ENCODE data around the gene ATP13A4.

Gene ATP13A4

DNA sequence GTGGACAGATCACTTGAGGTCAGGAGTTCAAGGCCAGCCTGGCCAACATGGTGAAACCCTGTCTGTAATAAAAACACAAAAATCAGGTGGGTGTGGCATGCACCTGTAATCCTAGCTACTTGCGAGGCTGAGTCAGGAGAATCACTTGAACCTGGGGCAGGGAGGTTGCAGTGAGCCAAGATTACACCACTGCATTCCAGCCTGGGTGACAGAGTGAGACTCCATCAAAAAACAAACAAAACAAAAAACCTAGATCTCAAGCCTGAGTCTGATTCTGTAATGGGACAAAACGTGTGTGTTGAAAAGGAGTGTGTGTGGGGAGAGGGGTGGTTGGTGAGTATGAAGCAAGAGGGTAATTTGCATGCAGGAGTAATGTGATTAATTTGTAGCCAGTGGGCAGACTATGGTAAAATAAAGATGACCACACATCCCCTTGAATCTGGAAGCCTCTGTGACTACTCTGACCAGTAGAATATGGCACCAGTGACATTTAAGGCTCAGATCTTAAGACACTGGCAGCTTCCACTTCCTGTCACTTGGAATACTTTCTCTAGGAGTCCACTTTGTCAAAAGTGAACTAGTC is 19.9 kb upstream of the ATP13A4 start:
- DNase-seq (ENCODE audit: low read depth, low spot score), result no peak
- no peaks in the 10 kb centered on the region for H3K36me3 ChIP-seq (ENCODE audit: insufficient read depth, insufficient read length, low read length)
- H3K9me3 ChIP-seq (ENCODE audit: insufficient read depth, low read length), result no peaks in the 10 kb centered on the region
- TF ChIP-seq SUZ12 (IDR thresholded peaks at IDR 0.05; ENCODE audit: extremely low read depth, insufficient read depth, insufficient read length) (no peak), YY1 (IDR thresholded peaks at IDR 0.05; ENCODE audit: insufficient read depth, insufficient read length) (no peak), ZNF274 (IDR thresholded peaks at IDR 0.05; ENCODE audit: low read depth, low read length) (no peak)
- no peak overlapping the region for H3K4me3 ChIP-seq (ENCODE audit: insufficient read length, low read depth)
- H3K4me1 ChIP-seq (ENCODE audit: insufficient read depth, insufficient read length), result no peaks in the 10 kb centered on the region
- no peak overlapping the region for H3K9ac ChIP-seq (ENCODE audit: insufficient read length, low read depth)
- no peaks in the 10 kb centered on the region for H3K27me3 ChIP-seq (ENCODE audit: insufficient read depth, insufficient read length)

DNA sequence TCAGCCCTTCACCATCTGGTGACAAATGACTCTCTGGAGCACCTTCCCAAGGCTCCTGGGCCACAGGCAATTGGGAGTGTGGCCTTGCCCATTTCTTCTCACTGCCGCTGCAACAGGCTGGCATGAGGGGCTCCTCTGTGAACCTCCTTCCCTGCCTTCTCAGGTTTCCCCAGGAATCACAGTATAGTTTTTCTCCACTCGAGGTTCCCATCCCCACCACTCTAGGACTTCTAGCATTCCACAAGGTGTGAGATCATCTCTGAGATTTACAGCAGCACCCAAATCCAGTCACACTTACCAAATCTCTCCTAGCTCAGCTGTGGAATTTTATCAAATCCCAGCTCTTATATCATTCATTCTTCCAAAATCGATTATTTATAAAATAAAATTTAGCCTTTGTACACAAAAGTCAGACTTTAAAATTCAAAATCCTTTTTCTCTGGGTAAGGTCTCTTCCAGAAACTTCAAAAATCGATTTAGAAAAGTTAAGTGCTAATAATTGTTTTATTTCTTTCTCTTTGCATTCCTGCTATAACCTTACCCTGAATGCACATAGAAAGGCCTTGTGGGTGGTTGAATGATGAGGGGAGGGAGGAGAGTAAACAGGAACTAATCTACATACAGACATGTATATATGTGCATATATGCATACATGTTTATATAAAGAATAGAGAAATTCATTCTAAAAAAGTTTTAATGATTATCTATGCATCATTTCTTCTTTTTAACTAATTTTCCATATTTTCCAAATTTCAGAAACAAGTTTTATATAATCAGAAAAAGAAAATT is 18.9 kb upstream of the ATP13A4 start:
- no peak overlapping the region for H3K4me3 ChIP-seq (ENCODE audit: insufficient read length, low read depth)
- no peak overlapping the region for H3K9ac ChIP-seq (ENCODE audit: insufficient read length, low read depth)
- no peak for TF ChIP-seq SUZ12 (IDR thresholded peaks at IDR 0.05; ENCODE audit: extremely low read depth, insufficient read depth, insufficient read length)
- TF ChIP-seq YY1 (IDR thresholded peaks at IDR 0.05; ENCODE audit: insufficient read depth, insufficient read length), result no peak
- TF ChIP-seq ZNF274 (IDR thresholded peaks at IDR 0.05; ENCODE audit: low read depth, low read length), result no peak
- no peak for DNase-seq (ENCODE audit: low read depth, low spot score)
- no peaks in the 10 kb centered on the region for H3K4me1 ChIP-seq (ENCODE audit: insufficient read depth, insufficient read length)
- no peaks in the 10 kb centered on the region for H3K27me3 ChIP-seq (ENCODE audit: insufficient read depth, insufficient read length)
- no peaks in the 10 kb centered on the region for H3K9me3 ChIP-seq (ENCODE audit: insufficient read depth, low read length)
- no peaks in the 10 kb centered on the region for H3K36me3 ChIP-seq (ENCODE audit: insufficient read depth, insufficient read length, low read length)

- no peaks in the 10 kb centered on the region for H3K27me3 ChIP-seq (ENCODE audit: insufficient read depth, insufficient read length)
- H3K9me3 ChIP-seq (ENCODE audit: insufficient read depth, low read length), result no peaks in the 10 kb centered on the region
- no peak overlapping the region for H3K9ac ChIP-seq (ENCODE audit: insufficient read length, low read depth)
- TF ChIP-seq ZNF274 (IDR thresholded peaks at IDR 0.05; ENCODE audit: low read depth, low read length) (no peak), SUZ12 (IDR thresholded peaks at IDR 0.05; ENCODE audit: extremely low read depth, insufficient read depth, insufficient read length) (no peak), YY1 (IDR thresholded peaks at IDR 0.05; ENCODE audit: insufficient read depth, insufficient read length) (no peak)
- H3K4me3 ChIP-seq (ENCODE audit: insufficient read length, low read depth), result no peak overlapping the region
- peak; percentile 52 for DNase-seq (ENCODE audit: low read depth, low spot score)
- H3K4me1 ChIP-seq (ENCODE audit: insufficient read depth, insufficient read length), result no peaks in the 10 kb centered on the region
- H3K36me3 ChIP-seq (ENCODE audit: insufficient read depth, insufficient read length, low read length), result no peaks in the 10 kb centered on the region
These were observed 17.8 kb upstream of the ATP13A4 start for GRCh38 chr3:193572426-193572908.

- TF ChIP-seq YY1 (IDR thresholded peaks at IDR 0.05; ENCODE audit: insufficient read depth, insufficient read length) (no peak), ZNF274 (IDR thresholded peaks at IDR 0.05; ENCODE audit: low read depth, low read length) (no peak), SUZ12 (IDR thresholded peaks at IDR 0.05; ENCODE audit: extremely low read depth, insufficient read depth, insufficient read length) (no peak)
These were observed 14.4 kb upstream of the ATP13A4 start for GRCh38 chr3:193569119-193569518.

DNA sequence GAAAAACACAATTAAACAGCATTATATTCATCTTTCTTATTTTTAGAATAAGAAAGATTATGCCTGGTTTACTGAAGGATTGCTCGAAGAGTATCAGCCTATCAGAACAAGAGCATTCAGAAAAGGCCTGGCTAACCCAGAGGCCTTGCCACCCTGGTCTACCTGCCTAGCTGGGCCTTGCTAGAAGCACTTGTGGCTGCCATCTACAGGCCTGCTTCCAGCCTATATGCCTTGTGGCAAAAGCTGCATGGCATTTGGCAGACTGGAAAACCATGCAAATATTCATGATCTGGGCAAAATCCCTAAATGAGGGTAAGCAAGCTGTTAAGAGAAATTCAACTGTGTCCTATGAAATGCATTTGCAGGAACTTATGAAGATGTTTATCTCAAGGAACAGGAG is 9.3 kb upstream of the ATP13A4 start:
- TF ChIP-seq YY1 (IDR thresholded peaks at IDR 0.05; ENCODE audit: insufficient read depth, insufficient read length) (no peak), SUZ12 (IDR thresholded peaks at IDR 0.05; ENCODE audit: extremely low read depth, insufficient read depth, insufficient read length) (no peak), ZNF274 (IDR thresholded peaks at IDR 0.05; ENCODE audit: low read depth, low read length) (no peak)
- Histone ChIP-seq H3K4me3 (ENCODE audit: insufficient read length, low read depth) (no peak overlapping the region), H3K9me3 (ENCODE audit: insufficient read depth, low read length) (no peaks in the 10 kb centered on the region), H3K4me1 (ENCODE audit: insufficient read depth, insufficient read length) (no peaks in the 10 kb centered on the region), H3K27me3 (ENCODE audit: insufficient read depth, insufficient read length) (no peaks in the 10 kb centered on the region), H3K9ac (ENCODE audit: insufficient read length, low read depth) (no peak overlapping the region), H3K36me3 (ENCODE audit: insufficient read depth, insufficient read length, low read length) (no peaks in the 10 kb centered on the region)
- no peak for DNase-seq (ENCODE audit: low read depth, low spot score)

More at GRCh38 chr3:193569119-193569518, 14.4 kb upstream of the ATP13A4 start:
- no peaks in the 10 kb centered on the region for H3K9me3 ChIP-seq (ENCODE audit: insufficient read depth, low read length)
- no peaks in the 10 kb centered on the region for H3K27me3 ChIP-seq (ENCODE audit: insufficient read depth, insufficient read length)
- no peak overlapping the region for H3K9ac ChIP-seq (ENCODE audit: insufficient read length, low read depth)
- no peaks in the 10 kb centered on the region for H3K36me3 ChIP-seq (ENCODE audit: insufficient read depth, insufficient read length, low read length)
- H3K4me1 ChIP-seq (ENCODE audit: insufficient read depth, insufficient read length), result no peaks in the 10 kb centered on the region
- H3K4me3 ChIP-seq (ENCODE audit: insufficient read length, low read depth), result no peak overlapping the region
- no peak for DNase-seq (ENCODE audit: low read depth, low spot score)

DNA sequence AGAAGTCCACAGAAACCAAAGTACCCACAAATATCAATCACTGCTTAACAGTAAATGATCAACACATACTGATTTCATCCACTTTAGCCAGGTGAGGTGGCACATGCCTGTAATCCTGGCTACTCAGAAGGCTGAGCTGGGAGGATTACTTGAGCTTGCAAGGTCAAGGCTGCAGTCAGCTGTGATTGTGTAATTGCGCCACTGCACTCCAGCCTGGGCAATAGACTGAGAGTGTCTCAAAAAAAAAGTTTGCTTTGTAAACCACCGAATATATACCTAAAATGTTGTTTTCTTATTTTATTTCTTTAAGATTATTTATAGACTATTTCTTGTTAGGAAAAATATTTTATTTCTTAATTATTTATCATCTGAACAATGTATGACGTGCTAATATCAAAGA is 8.7 kb upstream of the ATP13A4 start:
- no peaks in the 10 kb centered on the region for H3K9me3 ChIP-seq (ENCODE audit: insufficient read depth, low read length)
- no peak overlapping the region for H3K4me3 ChIP-seq (ENCODE audit: insufficient read length, low read depth)
- TF ChIP-seq YY1 (IDR thresholded peaks at IDR 0.05; ENCODE audit: insufficient read depth, insufficient read length), result no peak
- TF ChIP-seq SUZ12 (IDR thresholded peaks at IDR 0.05; ENCODE audit: extremely low read depth, insufficient read depth, insufficient read length), result no peak
- TF ChIP-seq ZNF274 (IDR thresholded peaks at IDR 0.05; ENCODE audit: low read depth, low read length), result no peak
- H3K9ac ChIP-seq (ENCODE audit: insufficient read length, low read depth), result no peak overlapping the region
- H3K4me1 ChIP-seq (ENCODE audit: insufficient read depth, insufficient read length), result no peaks in the 10 kb centered on the region
- H3K27me3 ChIP-seq (ENCODE audit: insufficient read depth, insufficient read length), result no peaks in the 10 kb centered on the region
- no peak for DNase-seq (ENCODE audit: low read depth, low spot score)
- H3K36me3 ChIP-seq (ENCODE audit: insufficient read depth, insufficient read length, low read length), result no peaks in the 10 kb centered on the region

GRCh38 chr3:193560870-193561269 is 6.2 kb upstream of the ATP13A4 start:
- no peaks in the 10 kb centered on the region for H3K9me3 ChIP-seq (ENCODE audit: insufficient read depth, low read length)
- TF ChIP-seq YY1 (IDR thresholded peaks at IDR 0.05; ENCODE audit: insufficient read depth, insufficient read length) (no peak), SUZ12 (IDR thresholded peaks at IDR 0.05; ENCODE audit: extremely low read depth, insufficient read depth, insufficient read length) (no peak), ZNF274 (IDR thresholded peaks at IDR 0.05; ENCODE audit: low read depth, low read length) (no peak)
- no peaks in the 10 kb centered on the region for H3K36me3 ChIP-seq (ENCODE audit: insufficient read depth, insufficient read length, low read length)
- DNase-seq (ENCODE audit: low read depth, low spot score), result no peak
- H3K4me1 ChIP-seq (ENCODE audit: insufficient read depth, insufficient read length), result no peaks in the 10 kb centered on the region
- H3K4me3 ChIP-seq (ENCODE audit: insufficient read length, low read depth), result no peak overlapping the region
- no peaks in the 10 kb centered on the region for H3K27me3 ChIP-seq (ENCODE audit: insufficient read depth, insufficient read length)
- H3K9ac ChIP-seq (ENCODE audit: insufficient read length, low read depth), result no peak overlapping the region
